ENCODE measurements around the gene WWTR1.
A peak's percentile ranks its signal among the peaks of the same experiment; 100 is the strongest.

The WWTR1 gene

GRCh38 chr3:149490260-149490971 lies 167.4 kb downstream of the WWTR1 start:
- no peak for DNase-seq

DNA sequence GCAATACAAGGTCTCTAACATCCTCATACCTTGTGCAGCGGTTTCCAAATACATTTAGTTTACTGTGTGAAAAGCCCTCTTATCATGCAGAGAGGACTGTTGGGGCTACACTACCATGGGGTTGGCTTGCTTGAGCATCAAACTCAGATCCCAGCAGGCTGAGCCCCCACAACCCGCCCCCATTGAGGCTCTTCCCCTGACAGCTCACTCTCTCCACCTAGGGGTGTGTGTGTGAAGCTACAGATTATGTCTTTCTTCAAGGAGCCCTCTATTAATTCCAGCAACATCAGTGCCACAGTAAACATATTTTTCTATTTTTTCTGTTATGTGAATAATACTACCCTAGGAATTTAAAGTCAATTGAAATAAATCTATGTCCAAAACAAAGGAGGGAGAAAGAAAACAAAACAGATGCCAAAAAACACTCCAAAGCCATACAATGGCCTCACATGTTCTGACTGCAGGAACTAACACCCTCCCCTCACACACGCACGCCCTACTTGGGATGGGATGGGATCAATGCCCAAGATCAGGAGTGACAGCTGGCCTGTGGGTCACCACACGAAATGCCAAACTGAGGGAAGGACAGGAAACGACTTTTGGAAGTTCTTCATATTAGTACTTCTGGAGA lies 168.7 kb downstream of the WWTR1 start:
- no peak for DNase-seq

DNA sequence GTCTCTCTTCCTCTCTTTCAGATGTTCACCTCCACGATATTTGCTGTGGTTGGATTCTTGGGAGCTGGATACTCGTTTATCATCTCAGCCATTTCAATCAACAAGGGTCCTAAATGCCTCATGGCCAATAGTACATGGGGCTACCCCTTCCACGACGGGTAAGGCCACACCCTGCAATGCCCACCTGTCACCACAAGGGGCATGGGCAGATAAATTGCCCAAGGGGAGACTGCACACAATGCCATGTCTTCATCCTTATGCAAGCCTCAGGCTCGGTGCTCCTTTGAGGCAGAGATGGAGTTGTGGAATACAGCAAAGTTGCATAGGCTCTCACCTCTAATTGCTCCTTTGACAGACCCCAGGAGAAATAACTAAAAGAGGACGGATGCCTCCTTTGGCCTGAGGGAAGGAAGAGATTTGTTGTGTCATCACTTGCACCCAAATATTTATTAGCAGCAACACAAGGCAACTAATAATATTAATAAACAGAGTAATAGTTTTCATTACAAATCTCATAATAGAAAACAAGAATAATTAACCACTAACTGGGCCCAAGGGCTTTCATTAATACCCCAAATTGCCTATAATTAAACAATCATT lies 170.1 kb downstream of the WWTR1 start:
- no peak for DNase-seq

DNA sequence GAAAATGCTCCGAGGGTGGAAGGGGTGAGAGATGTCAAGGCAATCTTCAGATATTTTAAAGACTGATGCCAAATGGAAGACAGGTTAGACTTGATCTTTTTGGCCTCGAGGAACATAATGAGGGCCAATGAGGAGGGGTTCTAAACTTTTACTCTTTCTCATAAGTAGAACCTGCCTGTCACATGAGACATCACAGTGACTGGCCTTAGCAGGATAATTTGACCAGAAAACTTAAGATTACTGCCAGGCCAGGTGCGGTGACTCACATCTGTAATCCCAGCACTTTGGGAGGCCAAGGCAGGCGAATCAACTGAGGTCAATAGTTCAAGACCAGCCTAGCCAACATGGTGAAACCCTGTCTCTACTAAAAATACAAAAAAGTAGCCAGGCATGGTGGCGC lies 171.1 kb downstream of the WWTR1 start:
- no peak for DNase-seq

GRCh38 chr3:149481491-149481890 lies 176.3 kb downstream of the WWTR1 start:
- DNase-seq: no peak

- no peak for DNase-seq
These were observed 176.8 kb downstream of the WWTR1 start for GRCh38 chr3:149481056-149481455.

DNA sequence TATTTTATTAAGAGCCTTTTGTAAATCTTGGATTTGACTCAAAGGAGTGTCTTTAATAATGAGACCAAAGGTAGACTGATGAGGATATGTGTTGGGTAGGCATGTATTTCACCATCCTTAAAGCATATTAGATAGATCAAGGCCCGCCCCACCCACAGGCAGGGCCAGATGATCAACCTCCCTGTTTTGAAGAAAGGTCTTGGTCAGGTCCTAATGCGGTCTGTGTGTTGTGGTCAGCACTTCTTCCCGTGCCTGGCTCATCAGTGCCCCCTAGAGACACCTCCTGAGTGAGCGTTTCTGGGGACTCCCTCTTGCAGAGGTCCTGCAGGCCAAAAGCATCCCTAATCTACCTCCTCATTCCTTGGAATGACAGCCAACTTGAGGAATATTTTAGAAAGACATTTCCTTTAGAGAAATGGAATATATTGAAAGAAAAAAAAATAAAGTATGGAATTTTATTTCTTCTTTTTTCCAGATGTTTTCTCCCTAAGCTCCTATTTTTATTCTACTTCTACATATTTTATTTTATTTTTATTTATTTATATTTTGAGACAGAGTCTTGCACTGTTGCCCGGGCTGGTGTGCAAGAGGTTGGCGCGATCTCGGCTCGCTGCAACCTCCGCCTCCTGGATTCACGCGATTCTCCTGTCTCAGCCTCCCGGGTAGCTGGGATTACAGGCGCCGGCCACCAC lies 177.4 kb downstream of the WWTR1 start:
- DNase-seq: peak; percentile 85

DNA sequence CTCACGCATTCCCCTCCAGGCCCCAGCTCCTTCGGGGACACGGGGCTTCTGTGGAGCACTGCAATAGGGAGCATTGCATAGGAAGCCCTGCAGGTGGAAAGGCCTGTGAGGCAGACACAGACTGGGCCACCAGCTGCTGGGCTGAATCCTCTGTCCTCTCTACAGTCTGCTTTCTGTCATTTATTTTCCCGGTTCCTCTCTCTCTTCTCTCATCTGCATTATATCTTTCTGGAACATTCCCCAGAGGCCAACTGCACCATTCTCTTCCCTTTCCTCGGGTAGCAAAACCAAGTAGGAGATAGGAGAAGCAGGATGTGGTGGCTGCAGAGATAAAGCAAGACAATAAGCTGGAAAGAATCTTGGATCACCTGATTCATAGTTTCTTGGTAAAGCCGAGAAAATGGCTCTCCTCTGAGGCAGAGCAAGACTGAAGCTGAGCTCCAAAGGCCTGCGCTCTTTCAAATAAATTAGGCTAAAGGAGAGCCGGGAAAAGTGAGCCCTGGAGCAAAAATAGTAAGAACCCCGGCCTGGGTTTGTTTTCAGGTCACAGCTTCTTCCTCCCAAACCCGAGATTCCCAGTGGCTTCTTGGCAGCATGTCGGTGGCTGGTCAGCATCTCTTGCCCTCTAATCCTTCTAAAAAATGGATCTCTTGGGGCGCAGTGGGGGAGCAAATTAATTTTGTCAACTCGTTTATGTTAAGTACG lies 178.1 kb downstream of the WWTR1 start:
- peak; percentile 29 for DNase-seq

- no peak for DNase-seq
These were observed 181.6 kb downstream of the WWTR1 start for GRCh38 chr3:149476225-149476624.

- DNase-seq: no peak
These were observed 182.3 kb downstream of the WWTR1 start for GRCh38 chr3:149475451-149476060.

DNA sequence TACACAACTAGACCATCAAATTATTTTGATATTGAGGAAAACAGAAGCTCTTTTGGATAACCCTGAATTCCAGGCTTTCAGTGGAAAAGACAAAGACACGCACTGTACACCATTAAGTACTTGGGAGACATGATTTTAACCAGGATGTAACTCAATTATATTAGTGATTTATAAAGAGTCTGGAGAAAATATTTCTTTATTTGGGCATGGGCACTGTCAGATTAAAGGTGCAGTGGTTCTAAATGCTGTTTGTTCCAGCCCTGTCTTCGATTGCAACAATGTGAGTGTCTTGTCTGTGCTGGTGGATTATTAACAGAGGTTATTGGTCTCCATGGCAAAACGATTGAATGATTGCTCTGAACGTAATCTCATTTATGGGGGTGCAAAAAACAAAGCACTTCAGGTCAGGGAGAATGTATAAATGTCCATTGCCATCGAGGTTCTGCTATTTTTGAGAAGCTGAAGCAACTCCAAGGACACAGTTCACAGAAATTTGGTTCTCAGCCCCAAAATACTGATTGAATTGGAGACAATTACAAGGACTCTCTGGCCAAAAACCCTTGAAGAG lies 183.5 kb downstream of the WWTR1 start, which contains the start of gene TM4SF4:
TM4SF4 (plus strand) TSS at position 448 of the 568 bp plus-strand sequence. CDS start 181 bp downstream, outside the sequence.
- DNase-seq: no peak

- peak; percentile 86 for DNase-seq
These were observed 184.2 kb downstream of the WWTR1 start for GRCh38 chr3:149473357-149474249.

DNA sequence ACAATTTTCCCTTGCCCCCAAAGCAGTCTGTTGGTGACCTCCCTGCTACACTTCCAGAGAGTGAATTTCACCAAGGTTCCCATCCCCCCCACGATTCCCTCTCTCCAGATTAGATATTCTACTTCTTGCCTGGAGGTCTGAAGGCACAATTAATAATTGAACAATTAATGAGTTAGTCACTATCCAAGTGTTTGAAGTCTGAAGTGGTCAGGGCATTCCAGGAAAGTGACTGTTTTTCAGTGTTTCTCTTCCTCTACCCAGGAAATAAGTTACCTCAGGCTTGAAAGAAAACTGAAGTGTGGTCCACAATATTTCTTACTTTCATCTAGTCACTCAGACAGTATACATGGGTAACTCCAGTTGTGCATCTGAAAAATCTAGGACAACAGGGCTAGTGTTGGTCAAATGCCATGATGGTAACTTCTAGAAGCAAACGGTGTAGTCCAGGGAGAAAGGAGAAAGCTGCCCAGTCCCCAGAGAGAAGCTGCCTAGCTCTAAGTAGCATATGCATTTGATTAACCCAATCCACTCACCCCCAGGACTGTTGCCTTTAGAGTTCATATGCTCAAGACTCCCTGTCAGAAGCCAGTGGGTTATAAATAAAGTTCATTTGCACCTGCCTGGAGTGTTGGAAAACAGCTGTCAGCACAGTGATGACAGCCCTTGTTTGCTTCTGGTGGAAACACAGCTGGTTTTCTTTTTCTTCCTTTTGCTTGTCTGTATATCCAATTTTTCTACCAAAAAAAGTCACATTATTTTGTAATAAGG lies 185.6 kb downstream of the WWTR1 start:
- peak; percentile 78 for DNase-seq

GRCh38 chr3:149470381-149470780 lies 187.4 kb downstream of the WWTR1 start:
- DNase-seq: no peak

GRCh38 chr3:149468504-149469212 lies 189.2 kb downstream of the WWTR1 start:
- no peak for DNase-seq
